DND-41 (cell line): ENCODE results near the gene PFN1.

Experiments used
- CTCF ChIP-seq: IDR thresholded peaks from 2 replicates; pipeline ENCODE4 v1.5.1; 2012; ENCODE audit warnings: borderline replicate concordance, low read length, moderate library complexity, mild to moderate bottlenecking; ENCODE audit not compliant: poor library complexity, severe bottlenecking; ENCODE audit errors: extremely low read depth
- EZH2 ChIP-seq: IDR thresholded peaks from 3 replicates; pipeline ENCODE4 v1.6.1; 2012; ENCODE audit warnings: borderline replicate concordance, low read depth, mild to moderate bottlenecking, moderate library complexity, low read length, inconsistent platforms; ENCODE audit not compliant: severe bottlenecking

DNA sequence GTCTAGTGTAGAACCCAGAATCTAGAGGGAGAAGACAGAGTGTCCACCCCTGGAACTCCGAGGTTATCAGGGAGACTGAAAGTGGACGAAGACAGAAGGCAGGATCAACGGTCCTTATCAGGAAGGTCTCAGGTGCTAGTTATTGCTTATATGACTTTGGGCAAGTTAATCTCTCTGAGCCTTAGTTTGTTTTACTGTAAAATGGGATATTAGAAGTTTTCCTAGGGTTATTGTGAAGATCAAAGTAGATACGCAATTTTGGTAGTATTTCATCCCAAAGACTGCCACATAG, 7.1 kb downstream of the PFN1 start:
- TF ChIP-seq CTCF (no peak), EZH2 (no peak)
